Measurements from ENCODE around the gene SPINK4.

Gene SPINK4

DNA sequence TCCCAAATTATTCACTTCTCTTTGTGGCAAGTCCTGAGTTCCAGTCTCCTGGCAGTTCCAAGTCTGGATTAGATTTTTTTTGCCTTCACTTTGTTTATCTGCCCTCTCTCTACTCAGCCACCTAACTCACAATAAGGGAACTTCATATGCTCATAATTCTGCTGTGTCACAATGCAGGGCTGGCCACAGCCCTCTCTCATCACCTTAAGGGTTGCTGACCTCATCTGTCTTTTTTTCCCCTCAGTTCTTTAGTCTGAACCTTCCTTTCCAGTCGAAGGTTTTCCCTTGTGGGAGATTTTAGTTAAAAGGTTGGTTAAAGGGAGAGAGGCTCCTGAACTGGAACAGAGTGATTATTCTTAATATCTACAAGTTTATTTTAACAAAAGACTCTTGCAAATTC lies 20.4 kb downstream of the SPINK4 start:
- FAIRE-seq, result no peak

DNA sequence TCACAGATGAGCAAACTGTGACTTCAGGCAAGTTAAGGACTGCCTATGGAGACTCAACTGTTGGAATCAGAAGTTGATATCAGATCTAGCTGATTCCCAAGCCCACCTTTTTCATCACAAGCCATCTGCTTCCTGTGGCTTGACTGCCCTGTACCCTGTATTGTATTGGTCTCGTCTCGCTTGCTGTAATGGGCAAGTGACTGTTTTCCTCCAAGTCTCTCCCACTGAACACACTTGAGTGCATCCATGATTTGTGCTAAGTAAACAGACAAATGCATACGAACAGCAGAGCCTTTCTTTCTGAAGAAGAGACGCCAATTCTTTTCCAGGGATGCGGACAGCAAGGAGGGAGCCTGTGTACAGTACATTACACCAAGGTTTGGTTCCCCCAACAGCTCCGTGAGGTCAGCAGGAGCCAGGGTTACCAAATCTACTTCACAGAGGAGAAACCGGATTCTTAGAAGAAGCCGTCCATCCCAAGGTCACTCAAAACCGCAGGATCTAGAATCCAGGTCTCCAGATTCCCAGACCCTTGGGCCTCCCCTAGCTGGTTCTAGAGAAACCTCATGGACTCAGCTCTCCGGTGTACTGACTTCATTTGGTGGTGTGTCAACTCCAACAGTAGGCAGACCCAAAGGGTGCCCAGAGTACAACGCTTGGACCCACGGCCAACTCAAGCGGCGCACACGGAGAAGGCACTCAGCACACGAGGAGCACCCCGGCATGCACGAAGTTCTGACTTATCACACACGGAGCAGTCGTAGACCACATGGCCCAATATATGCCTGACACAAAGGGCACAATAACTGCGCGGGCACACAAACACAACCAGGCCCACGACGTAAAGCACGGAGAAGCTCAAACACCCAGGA lies 23.4 kb downstream of the SPINK4 start:
- FAIRE-seq, result no peak

DNA sequence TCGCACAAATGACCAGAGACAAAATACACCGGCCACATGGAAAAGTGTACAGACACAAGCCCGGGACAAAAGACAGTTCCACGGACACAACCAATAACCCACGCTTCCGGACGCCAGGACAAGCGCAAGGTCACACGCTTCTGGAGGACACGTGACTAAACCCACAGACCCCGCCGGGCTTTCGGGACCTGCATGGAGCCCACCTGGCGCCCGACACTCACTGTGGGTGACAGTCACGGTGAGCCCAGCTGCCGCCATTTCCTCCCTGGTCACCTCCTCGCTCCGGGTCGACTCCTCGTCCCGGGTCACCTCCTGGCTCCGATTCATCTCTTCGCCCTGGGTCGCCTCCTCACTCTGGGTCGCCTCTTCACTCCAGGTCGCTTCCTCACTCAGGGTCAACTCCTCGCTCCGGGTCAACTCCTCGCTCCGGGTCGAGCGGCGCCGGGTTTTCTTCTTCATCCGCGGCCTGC lies 24.1 kb downstream of the SPINK4 start:
- FAIRE-seq, result no peak

GRCh38 chr9:33264473-33265177 lies 24.7 kb downstream of the SPINK4 start, which contains the start of the genes BAG1 and CHMP5:
Gene BAG1, minus strand, starts transcription at chr9:33264708.
Gene CHMP5, plus strand, starts transcription at chr9:33265049. Its CDS starts 30 bp downstream, at chr9:33265079.
- no peak for FAIRE-seq

DNA sequence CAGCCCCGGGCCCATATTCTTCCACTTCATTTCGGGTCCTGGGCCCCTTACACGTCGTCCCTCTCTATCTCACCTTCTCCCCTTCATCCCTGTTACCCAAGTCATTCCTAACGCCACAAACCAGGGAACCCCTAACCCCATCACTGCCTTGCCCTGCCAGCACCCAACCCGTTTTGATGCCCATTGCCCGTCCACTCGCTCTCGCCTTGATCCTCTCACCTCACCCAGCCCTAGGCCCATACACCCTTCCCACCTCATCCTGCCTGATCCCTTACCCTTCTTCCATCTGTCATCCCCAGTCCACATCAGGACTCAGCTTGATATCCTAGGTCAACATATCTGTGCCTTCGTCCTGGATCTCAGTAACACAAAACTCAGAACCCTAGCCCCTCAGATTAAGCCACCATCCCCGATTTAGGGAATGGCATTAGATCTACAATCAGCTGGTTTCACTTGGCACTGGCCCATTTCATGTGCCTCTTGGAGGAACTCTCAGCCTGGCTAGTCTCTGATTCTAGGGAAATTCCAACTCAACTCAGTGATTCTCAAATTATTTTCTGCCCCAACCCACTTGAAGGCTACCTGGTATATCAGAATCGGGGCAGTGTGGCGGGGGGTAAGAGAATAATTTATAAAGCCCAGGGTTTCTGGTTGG lies 25.4 kb downstream of the SPINK4 start:
- no peak for FAIRE-seq

DNA sequence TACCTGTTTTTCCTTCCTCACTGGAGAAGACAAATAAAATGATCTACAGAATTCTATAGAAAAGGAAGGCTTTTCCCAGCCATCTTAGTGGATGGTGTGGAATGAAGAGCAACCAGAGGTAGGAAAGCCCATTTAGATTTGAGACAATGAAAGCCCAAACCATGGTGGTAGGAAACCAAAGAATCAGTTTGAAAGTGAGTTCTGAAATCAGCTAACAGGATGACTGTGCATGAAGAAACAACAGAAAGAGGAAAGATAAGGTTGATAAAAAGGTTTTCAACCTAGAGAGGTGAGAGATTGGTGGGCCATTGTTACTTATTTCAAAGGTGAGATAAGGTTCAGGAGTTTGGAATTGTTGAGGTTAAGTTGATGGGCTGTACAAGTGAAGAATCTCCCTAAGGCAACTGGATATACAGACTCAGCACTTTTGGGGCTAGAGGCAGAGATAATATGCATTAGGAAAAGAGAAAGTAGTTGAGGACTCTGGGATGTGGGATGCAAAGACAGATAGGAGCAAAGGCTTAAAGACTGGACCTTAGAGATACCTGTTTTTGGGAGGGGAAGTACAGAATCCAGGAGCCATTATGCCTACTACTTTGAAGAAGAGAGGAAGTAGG lies 27.3 kb downstream of the SPINK4 start:
- FAIRE-seq, result no peak

DNA sequence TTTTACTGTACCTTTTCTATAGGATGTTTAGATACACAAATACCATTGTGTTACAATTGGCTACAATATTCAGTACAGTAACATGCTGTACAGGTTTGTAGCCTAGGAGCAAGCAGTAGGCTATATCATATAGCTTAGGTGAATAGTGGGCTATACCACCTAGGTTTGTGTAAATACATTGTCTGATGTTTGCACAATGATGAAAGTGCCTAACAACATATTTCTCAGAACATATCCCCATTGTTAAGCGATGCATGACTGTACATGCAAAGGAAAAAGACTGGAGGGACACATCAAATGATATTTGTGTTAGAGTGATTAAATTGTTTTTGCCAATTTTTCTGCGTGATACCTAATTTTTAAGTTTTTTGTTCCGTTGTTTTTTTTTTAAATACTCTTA lies 30.2 kb downstream of the SPINK4 start:
- FAIRE-seq, result no peak

GRCh38 chr9:33272061-33272460 lies 32.1 kb downstream of the SPINK4 start:
- FAIRE-seq, result no peak

- FAIRE-seq, result no peak
These were observed 33.5 kb downstream of the SPINK4 start for GRCh38 chr9:33273266-33273971.

DNA sequence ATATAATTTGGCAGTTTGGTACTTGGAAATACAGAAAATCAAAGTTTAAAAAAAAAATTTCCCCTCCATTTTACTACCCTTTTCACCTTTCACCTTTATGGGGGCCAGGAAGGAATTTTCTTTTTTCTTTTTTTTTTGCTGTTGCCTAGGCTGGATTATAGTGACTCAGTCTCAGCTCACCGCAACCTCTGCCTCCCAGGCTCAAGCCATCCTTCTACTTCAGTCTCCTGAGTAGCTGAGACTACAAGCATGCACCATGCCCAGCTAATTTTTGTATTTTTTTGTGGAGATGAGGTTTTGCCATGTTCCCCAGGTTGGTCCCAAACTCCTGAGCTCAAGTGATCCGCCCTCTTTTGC lies 34.0 kb downstream of the SPINK4 start:
- FAIRE-seq, result no peak

DNA sequence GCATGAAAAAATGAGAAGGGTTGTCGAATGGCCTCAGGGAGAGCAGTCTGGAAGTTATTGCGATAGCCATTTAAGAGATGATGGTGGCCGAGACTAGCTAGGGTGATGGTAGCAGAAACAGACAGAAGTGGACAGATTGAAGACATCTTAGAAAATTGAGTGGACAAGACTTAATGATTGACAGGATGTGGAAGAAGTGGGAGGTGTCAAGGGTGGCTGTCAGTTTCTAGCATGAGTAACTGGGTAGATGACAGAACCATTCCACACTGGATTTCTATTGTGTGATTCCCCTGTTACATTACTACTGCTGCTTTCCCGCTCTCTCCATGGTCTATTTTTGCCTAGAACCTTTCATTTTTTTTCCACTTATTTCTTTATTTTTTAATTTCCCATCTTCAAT lies 37.5 kb downstream of the SPINK4 start:
- no peak for FAIRE-seq

GRCh38 chr9:33285502-33285901 lies 45.5 kb downstream of the SPINK4 start:
- FAIRE-seq, result no peak

DNA sequence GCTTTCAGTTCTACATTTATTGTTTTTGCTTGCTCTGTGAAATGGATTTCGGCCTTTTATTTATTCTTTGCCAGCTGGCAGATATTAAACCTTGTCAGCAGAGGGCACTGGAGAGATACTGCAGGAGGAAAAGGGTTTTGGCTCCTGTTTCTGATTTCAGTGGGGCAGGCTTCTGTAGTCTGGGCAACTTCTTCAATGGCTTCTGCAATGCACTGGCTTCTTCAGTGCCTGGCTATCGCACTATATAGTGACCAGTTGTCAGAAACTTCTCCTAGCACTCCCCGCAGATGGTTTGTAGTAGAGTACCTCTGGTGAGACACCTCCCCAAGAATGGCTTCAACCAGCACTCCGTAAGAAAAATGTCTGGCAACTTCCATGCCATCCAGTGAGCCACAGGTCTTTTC lies 47.1 kb downstream of the SPINK4 start:
- FAIRE-seq, result no peak

- no peak for FAIRE-seq
These were observed 48.3 kb downstream of the SPINK4 start for GRCh38 chr9:33288235-33288634.

DNA sequence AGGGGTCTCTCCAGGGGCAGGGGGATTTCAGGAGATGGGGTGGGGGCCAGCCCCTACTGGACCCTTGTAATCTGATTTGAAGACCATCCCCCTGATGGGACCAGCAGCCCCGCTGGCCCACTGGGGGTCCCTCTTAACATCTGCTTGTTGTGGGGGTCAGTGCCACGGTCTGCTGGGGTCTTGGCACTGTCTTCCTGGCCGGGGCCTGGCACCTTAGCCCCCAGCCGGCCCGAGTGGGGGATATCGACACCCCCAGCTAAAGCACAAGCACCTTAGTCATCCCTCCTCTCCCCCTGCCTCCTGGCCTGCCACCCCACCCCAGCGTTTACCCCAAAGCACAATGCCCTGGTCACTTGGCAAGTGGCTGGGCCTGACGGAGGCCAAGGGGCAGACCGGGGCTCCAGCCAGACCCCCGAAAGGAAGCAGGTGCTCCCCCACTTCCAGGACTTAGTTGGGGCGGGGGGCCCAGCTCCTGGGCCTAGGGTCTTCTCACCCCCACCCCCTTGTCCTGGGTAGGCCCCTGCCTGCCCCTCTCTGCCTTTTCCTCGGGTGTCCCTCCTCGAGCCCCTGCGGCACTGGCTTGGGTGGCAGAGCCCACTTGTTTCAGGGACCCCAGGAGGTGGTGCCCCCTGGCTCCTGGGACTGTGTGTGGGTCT lies 49.0 kb downstream of the SPINK4 start:
- FAIRE-seq, result no peak

GRCh38 chr9:33289496-33289895 lies 49.5 kb downstream of the SPINK4 start:
- FAIRE-seq, result no peak

- no peak for FAIRE-seq
These were observed 49.9 kb downstream of the SPINK4 start for GRCh38 chr9:33289936-33290246.

GRCh38 chr9:33290247-33291030 lies 50.5 kb downstream of the SPINK4 start, which contains the start of gene NFX1:
Gene NFX1, plus strand, starts transcription at chr9:33290516. Its CDS starts 57 bp downstream, at chr9:33290573.
- peak; percentile 31 for FAIRE-seq

DNA sequence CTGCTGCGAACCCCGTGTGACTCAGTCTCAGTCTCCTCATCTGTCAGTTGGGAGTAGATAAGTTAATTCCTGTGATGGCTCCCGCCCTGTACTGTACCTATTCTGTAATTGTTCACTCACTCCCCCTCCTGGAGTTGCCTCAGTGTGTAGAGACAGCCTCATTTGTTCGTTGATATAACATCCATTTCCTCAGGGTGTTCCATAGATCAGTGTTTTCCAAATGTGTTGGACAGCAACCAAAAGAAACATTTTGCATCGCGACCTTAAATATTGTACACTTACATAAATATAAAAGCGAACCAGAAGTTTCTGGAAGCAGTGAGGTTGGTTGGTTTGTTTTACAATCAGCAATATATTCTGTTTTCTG lies 51.0 kb downstream of the SPINK4 start:
- no peak for FAIRE-seq

GRCh38 chr9:33291901-33292300 lies 51.9 kb downstream of the SPINK4 start:
- FAIRE-seq, result no peak

DNA sequence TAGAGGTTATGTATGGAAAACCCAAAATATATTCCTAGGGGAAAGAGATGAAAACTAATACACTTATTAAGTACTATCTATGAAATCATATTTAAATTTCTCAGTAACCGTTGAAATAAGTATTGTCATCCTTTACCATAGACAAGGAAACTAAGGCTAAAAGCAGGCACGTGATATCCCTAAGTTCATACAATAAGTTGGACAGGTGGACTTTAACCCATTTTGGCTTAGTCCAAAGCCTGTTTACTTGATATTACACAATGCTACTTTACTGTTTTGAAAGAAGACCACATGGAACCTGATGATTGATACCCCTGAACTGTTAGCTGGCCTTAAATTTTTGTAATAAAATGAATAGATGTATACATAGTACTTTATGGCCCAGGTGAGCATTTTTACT lies 53.8 kb downstream of the SPINK4 start:
- no peak for FAIRE-seq

All from colon (tissue), 2 donors.